ENCODE data around the gene TAF1. TPM values are rescaled to one million over a fixed set of nuclear protein-coding genes. Genes with fewer than 3 reads are reported as not detected.
"Not testable (repeated sequence)": the region's sequence is repeated elsewhere in the genome, so short reads cannot be mapped to it uniquely, and the experiment has no call there.

TAF1 gene
- polyA plus RNA-seq, 6 donors from 2014 or later: 6.2 to 14.3 (median 7.1) TPM

DNA sequence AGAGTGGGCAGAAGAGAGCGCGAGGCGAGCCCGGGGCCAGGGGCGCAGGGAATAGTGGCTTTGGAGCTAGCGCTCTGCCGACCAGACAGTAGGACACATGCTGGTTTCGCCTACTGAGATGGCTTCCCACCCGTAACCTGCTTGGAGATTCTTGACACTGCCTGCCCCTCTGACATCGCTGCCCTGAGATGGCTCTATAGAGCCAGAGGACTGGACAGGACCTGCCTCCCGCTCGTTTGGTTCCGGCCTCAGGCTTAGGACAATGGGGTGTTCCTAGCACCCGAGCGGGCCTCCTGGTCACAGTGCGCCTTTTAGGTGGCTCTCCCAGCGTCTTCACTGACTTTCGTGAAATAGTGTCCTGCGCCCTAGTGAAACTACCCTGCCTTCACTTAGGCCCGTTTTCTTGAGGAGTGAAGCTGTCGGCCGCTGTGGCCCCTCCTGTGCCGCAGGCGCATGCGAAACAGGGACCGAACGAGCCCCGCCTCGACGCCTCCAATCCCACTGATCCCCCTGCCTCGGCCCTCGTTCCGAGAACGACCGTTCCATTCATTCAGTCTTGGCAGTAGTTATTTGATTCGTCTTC, 608 bp downstream of the TAF1 start:
- ATAC-seq (ENCODE audit: low read depth in 2 of 2) (peak; percentile 0 to 3), DNase-seq (no peak)
- H3K27ac Mint-ChIP-seq: peak overlapping the region; percentile 97 to 99 (median 98)
- H3K27me3 Mint-ChIP-seq: no peaks in the 10 kb centered on the region
- H3K4me3 Mint-ChIP-seq: peak overlapping the region; percentile 90 to 100 (median 97)
- peaks cover 0 to 2% (median 0%) of the 10 kb centered on the region in 7 donors for H3K9me3 Mint-ChIP-seq
- peaks cover 20 to 29% (median 28%) of the 10 kb centered on the region in 3 donors for H3K4me1 Mint-ChIP-seq
- no peaks in the 10 kb centered on the region for H3K36me3 Mint-ChIP-seq

DNA sequence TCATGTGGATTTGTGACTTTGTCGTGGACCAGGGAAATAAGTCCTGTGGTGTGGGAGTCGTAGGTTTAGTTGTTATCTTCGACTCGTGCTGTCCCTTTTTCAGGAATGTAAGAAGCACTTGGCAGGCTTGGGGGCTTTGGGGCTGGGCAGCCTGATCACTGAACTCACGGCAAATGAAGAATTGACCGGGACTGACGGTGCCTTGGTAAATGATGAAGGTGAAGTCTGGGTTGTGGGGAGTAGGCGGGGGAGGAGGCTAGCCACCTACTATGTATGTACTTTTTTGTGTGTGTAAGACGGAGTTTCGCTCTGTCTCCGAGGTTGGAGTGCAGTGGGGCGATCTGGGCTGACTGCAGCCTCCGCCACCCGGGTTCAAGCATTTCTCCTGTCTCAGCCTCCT, 1.2 kb downstream of the TAF1 start:
- Mint-ChIP-seq H3K27me3 (no peaks in the 10 kb centered on the region), H3K4me1 (peaks cover 20 to 29% (median 28%) of the 10 kb centered on the region in 3 donors), H3K4me3 (peak overlapping the region; percentile 90 to 100 (median 97)), H3K36me3 (no peaks in the 10 kb centered on the region), H3K9me3 (peaks cover 0 to 2% (median 0%) of the 10 kb centered on the region in 7 donors), H3K27ac (peak overlapping the region in 5 of 6 donors; percentile 94 to 99 (median 98))
- DNase-seq (no peak), ATAC-seq (ENCODE audit: low read depth in 2 of 2) (no peak)

DNA sequence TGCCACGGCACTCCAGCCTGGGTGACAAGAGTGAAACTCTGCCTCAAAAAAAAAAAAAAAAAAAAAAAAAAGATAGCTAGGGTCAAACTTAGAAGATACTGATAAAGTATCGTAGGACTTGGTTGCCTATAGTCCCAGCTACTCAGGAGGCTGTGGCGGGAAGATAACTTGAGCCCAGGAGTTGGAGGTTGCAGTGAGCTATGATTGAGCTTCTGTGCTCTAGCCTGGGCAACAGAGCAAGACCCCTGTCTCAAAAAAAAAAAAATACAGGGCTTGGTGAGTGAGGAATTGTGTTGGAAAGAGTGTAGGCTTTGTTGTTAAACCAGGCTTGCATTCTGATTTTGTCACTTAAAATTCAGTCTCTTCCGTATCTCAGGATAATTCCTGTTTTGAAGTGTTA, 6.2 kb downstream of the TAF1 start:
- Mint-ChIP-seq H3K4me3 (no peak overlapping the region), H3K36me3 (peaks cover 0 to 4% of the 10 kb centered on the region in 2 donors), H3K9me3 (peaks cover 0 to 1% (median 0%) of the 10 kb centered on the region in 7 donors), H3K27me3 (no peaks in the 10 kb centered on the region), H3K4me1 (peaks cover 9 to 23% (median 20%) of the 10 kb centered on the region in 3 donors), H3K27ac (peak overlapping the region in 1 of 6 donors; percentile 91)
- DNase-seq: no peak
- no peak for ATAC-seq (ENCODE audit: low read depth in 2 of 2)

DNA sequence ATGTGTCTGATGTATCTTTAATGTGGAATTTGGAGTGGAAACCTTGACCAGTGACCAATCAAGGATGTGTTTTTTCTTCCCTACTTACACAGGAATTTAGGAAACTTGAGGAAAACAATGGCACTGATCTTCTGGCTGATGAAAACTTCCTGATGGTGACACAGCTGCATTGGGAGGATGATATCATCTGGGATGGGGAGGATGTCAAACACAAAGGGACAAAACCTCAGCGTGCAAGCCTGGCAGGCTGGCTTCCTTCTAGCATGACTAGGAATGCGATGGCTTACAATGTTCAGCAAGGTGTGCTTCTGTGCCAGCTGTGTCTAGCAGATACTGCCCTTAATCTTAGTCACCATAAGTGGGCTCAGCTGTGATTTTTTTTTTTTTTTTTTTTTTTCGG, 12.6 kb downstream of the TAF1 start:
- peaks cover 0 to 4% (median 0%) of the 10 kb centered on the region in 3 donors for H3K4me1 Mint-ChIP-seq
- H3K36me3 Mint-ChIP-seq: peaks cover 10 to 23% of the 10 kb centered on the region in 2 donors
- no peak overlapping the region for H3K27ac Mint-ChIP-seq
- no peak overlapping the region for H3K4me3 Mint-ChIP-seq
- DNase-seq: no peak
- no peaks in the 10 kb centered on the region for H3K9me3 Mint-ChIP-seq
- H3K27me3 Mint-ChIP-seq: no peaks in the 10 kb centered on the region
- ATAC-seq (ENCODE audit: low read depth in 2 of 2): no peak

DNA sequence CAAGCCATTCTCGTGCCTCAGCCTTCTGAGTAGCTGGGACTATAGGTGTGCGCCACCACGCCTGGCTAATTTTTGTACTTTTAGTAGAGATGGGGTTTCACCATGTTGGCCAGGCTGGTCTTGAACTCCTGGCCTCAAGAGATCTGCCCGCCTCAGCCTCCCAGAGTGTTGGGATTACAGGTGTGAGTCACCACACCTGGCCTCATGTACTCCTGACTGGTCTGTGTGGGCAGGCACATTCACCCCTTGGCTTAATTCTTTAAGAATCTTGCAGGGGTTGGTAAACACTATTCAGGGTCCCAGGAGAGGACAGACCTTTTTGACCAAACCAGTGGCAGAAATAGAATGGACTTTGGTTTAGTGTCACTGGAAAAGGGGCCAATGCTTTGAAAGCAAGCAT, 25.6 kb downstream of the TAF1 start:
- H3K4me1 Mint-ChIP-seq; H3K27ac Mint-ChIP-seq; H3K9me3 Mint-ChIP-seq; DNase-seq; ATAC-seq (ENCODE audit: low read depth in 2 of 2); H3K27me3 Mint-ChIP-seq; H3K4me3 Mint-ChIP-seq: not testable (repeated sequence)
- peaks cover 0 to 19% of the 10 kb centered on the region in 2 donors for H3K36me3 Mint-ChIP-seq

DNA sequence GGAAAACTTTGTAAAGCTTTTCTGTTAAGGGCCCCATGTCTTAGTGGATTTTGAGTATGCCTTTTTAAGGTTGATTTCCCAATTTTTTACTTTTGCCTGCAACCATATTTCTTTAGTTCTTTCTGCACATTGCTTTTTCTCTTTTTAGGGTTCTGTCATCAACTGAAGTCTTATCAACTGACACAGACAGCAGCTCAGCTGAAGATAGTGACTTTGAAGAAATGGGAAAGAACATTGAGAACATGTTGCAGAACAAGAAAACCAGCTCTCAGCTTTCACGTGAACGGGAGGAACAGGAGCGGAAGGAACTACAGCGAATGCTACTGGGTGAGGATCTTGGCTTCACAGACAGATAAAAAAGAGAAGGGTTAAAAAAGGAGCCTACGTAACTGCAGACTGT, 27.8 kb downstream of the TAF1 start:
- H3K36me3 Mint-ChIP-seq: peaks cover 0 to 19% of the 10 kb centered on the region in 2 donors
- no peak overlapping the region for H3K4me3 Mint-ChIP-seq
- no peaks in the 10 kb centered on the region for H3K4me1 Mint-ChIP-seq
- no peak overlapping the region for H3K27ac Mint-ChIP-seq
- DNase-seq: no peak
- no peaks in the 10 kb centered on the region for H3K9me3 Mint-ChIP-seq
- H3K27me3 Mint-ChIP-seq: no peaks in the 10 kb centered on the region
- no peak for ATAC-seq (ENCODE audit: low read depth in 2 of 2)

DNA sequence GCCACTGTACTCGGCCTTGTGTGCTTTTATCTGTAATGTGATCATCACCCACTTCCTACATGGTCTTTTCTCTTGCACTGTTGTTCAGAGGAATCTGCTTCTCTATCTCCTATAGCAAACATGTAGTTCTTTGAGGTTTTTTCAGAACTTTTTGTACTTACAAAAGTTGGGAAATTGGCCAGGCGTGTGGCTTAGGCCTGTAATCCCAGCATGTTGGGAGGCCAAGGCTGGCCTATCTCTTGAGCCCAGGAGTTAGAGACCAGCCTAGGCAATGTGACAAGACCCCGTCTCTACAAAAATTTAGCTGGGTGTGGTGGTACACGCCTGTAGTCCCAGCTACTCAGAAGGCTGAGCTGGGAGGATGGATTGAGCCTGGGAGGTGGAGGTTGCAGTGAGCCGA, 30.4 kb downstream of the TAF1 start:
- ATAC-seq (ENCODE audit: low read depth in 2 of 2): no peak
- Mint-ChIP-seq H3K4me1 (no peaks in the 10 kb centered on the region), H3K9me3 (peaks cover 0 to 2% (median 0%) of the 10 kb centered on the region in 7 donors), H3K36me3 (peaks cover 0 to 11% of the 10 kb centered on the region in 2 donors), H3K4me3 (no peak overlapping the region), H3K27ac (no peak overlapping the region), H3K27me3 (no peaks in the 10 kb centered on the region)
- no peak for DNase-seq

DNA sequence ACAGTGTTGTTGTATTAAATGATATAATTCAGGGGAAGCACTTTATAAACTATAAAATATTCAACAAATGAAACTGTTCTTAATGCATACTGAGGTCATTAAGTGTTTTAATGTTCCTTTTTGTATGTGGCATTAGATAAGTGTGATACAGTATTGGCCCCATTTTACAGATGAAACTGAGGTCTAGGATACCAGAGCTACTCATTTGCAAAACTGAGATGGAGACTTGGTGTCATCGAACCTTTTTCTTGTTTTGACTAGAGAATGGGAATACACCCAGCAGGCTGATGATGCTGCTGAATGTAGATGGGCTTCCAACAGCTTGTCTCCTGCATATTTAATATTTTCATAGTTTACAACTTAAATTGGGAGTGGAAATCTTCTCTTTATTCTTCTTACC, 34.6 kb downstream of the TAF1 start:
- Mint-ChIP-seq H3K27me3 (no peaks in the 10 kb centered on the region), H3K4me1 (no peaks in the 10 kb centered on the region), H3K9me3 (peaks cover 0 to 2% (median 0%) of the 10 kb centered on the region in 7 donors), H3K4me3 (no peak overlapping the region), H3K27ac (no peak overlapping the region), H3K36me3 (no peaks in the 10 kb centered on the region)
- ATAC-seq (ENCODE audit: low read depth in 2 of 2) (no peak), DNase-seq (no peak)

DNA sequence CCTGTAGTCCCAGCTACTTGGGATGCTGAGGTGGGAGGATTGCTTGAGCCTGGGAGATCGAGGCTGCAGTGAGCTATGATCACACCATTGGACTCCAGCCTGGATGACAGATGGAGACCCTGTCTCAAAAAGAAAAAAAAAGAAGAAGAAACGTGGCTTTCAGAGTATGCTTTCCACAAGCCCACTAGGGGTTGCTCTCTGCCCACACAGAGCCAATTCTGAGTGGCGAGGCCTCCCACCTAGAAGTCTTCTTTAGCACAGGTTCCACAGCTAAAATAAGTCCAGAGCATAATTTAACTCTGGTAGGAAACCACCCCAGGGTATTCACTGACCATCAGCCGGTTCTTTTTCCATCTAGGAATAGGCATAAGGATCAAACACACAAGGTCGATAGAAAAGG, 50.1 kb downstream of the TAF1 start:
- not testable (repeated sequence) for H3K27ac Mint-ChIP-seq; H3K9me3 Mint-ChIP-seq; ATAC-seq (ENCODE audit: low read depth in 2 of 2); H3K4me3 Mint-ChIP-seq; H3K36me3 Mint-ChIP-seq; H3K27me3 Mint-ChIP-seq; DNase-seq; H3K4me1 Mint-ChIP-seq

DNA sequence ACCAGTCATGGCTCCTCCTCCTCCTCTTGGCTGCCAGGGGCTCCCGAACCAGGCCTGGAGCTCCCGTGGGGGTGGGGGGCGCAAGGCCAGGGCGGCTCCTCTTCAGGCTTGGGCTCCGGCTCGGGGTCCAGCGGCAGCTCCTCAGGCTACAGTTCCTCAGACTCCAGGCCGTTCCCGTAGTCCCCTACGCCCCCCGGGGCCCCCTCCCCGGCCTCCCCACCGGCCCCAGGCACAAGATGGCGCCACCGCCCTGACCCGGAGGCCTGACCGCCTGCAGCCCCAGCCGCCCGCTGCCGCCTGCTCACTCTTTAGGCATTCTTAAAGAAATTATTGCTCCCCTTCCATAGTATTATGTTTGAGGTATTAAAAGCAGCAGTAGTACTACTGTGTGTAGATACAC, 54.5 kb downstream of the TAF1 start:
- Mint-ChIP-seq H3K9me3 (peaks cover 0 to 3% (median 0%) of the 10 kb centered on the region in 7 donors), H3K27ac (no peak overlapping the region), H3K4me1 (no peaks in the 10 kb centered on the region), H3K36me3 (peaks cover 0 to 4% of the 10 kb centered on the region in 2 donors), H3K27me3 (no peaks in the 10 kb centered on the region), H3K4me3 (no peak overlapping the region)
- ATAC-seq (ENCODE audit: low read depth in 2 of 2) (no peak), DNase-seq (no peak)

DNA sequence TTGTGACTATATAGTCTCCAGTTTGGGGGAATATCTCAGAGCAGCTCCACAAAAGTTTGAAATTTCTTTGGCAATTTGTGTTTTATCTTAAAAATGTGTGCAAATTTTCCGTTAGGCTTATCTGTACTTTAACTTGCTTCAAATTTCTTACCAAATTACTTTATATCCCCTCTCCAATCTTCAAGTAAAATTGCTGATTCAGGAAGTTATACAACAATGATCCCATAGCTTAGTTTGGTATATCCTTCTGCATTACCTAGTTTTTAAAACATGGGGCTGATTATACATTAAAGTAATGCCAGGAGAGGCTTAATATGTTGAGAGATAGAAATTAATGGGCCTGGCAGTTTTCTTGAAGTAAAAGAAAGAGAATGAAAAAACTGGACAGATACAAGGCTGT, 66.6 kb downstream of the TAF1 start:
- H3K9me3 Mint-ChIP-seq: no peaks in the 10 kb centered on the region
- peaks cover 8 to 9% of the 10 kb centered on the region in 2 donors for H3K36me3 Mint-ChIP-seq
- no peaks in the 10 kb centered on the region for H3K27me3 Mint-ChIP-seq
- no peak overlapping the region for H3K4me3 Mint-ChIP-seq
- peaks cover 2 to 8% (median 6%) of the 10 kb centered on the region in 3 donors for H3K4me1 Mint-ChIP-seq
- ATAC-seq (ENCODE audit: low read depth in 2 of 2) (no peak), DNase-seq (no peak)
- no peak overlapping the region for H3K27ac Mint-ChIP-seq

DNA sequence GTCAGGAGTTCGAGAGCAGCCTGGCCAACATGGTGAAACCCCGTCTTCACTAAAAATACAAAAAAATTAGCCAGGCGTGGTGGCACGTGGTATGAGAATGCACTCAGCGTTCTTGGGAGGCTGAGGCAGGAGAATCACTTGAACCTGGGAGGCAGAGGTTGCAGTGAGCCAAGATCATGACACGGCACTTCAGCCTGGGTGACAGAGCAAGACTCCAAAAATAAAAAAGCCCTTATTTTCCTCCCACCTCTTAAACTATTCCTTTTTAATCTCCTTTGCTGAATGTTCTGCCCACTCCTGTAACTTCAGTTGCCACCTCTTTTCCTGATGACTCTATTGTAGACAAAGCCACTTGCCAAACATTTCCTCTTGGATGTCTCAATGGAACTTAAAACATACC, 72.6 kb downstream of the TAF1 start:
- H3K4me1 Mint-ChIP-seq: peaks cover 5 to 16% (median 13%) of the 10 kb centered on the region in 3 donors
- peak overlapping the region in 3 of 6 donors; percentile 19 to 91 (median 74) for H3K27ac Mint-ChIP-seq
- peaks cover 0 to 4% (median 0%) of the 10 kb centered on the region in 7 donors for H3K9me3 Mint-ChIP-seq
- H3K36me3 Mint-ChIP-seq: peaks cover 0 to 8% of the 10 kb centered on the region in 2 donors
- no peaks in the 10 kb centered on the region for H3K27me3 Mint-ChIP-seq
- peak overlapping the region in 1 of 8 donors; percentile 1 for H3K4me3 Mint-ChIP-seq
- ATAC-seq (ENCODE audit: low read depth in 2 of 2) (no peak), DNase-seq (no peak)

DNA sequence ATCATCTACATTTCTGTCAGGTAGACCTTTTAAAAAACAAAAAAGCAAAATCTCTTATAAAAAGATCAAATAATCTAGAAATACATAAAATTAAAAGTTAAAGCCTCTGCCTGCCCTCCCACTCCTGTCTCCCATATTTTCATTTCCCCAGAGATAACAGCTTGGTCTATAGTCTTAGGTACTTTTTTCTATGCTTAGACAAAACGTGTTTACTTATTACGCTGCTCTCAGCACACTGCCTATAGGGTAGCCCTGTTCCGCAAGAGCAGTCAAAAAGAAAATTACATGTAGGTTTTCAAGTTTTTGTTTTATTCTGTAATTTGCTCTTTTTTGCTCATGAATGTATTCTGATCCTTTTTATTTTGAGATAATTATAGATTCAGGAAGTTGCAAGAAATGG, 73.3 kb downstream of the TAF1 start:
- H3K27ac Mint-ChIP-seq: peak overlapping the region; percentile 3 to 91 (median 52)
- peak overlapping the region in 1 of 8 donors; percentile 22 for H3K4me3 Mint-ChIP-seq

DNA sequence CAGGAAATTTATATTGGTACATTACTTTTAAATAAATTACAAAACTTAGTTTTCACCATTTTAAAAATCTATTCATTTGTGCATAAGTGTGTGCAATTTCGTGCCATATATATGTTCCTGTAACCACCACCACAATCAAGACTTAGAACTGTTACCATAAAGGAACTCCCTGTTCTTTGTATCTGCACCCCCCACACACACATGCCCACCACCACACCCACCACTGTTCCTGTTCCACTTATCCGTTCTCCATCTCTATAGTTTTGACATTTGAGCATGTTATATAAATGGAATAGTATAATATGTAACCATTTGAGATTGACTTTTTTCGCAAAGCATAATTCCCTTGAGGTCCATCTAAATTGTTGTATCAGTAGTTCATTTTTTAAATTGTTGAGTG, 73.7 kb downstream of the TAF1 start:
- H3K4me3 Mint-ChIP-seq: no peak overlapping the region
- H3K27ac Mint-ChIP-seq: peak overlapping the region in 3 of 6 donors; percentile 10 to 63 (median 41)
- peaks cover 0 to 4% (median 0%) of the 10 kb centered on the region in 7 donors for H3K9me3 Mint-ChIP-seq
- H3K36me3 Mint-ChIP-seq: peaks cover 0 to 8% of the 10 kb centered on the region in 2 donors
- DNase-seq (no peak), ATAC-seq (ENCODE audit: low read depth in 2 of 2) (no peak)
- no peaks in the 10 kb centered on the region for H3K27me3 Mint-ChIP-seq
- peaks cover 5 to 16% (median 13%) of the 10 kb centered on the region in 3 donors for H3K4me1 Mint-ChIP-seq

More for the DNA sequence above, 73.3 kb downstream of the TAF1 start:
- DNase-seq: no peak
- Mint-ChIP-seq H3K9me3 (peaks cover 0 to 4% (median 0%) of the 10 kb centered on the region in 7 donors), H3K4me1 (peaks cover 5 to 16% (median 13%) of the 10 kb centered on the region in 3 donors), H3K27me3 (no peaks in the 10 kb centered on the region), H3K36me3 (peaks cover 0 to 8% of the 10 kb centered on the region in 2 donors)
- peak; percentile 61 to 65 for ATAC-seq (ENCODE audit: low read depth in 2 of 2)
